Prostate gland (tissue), 2 donors: ENCODE data around the gene DYNLT2B. TPM values are rescaled to one million over a fixed set of nuclear protein-coding genes. Genes with fewer than 3 reads are reported as not detected.

ENCODE experiments used
- DNase-seq: peaks from one replicate; pipeline ENCODE4 v3.0.0-alpha.2; 2019; ENCODE audit warnings: low spot score
- H3K27ac ChIP-seq, 2 donors: fragments of 200-600 bp; sonication (generic); 2 replicates each; pipeline ENCODE4 v1.5.1; 2017 to 2019
- H3K27me3 ChIP-seq: fragments of 200-600 bp; sonication (generic); replicated peaks from 2 replicates; pipeline ENCODE4 v1.5.1; 2019; ENCODE audit not compliant: insufficient read depth
- H3K36me3 ChIP-seq, 2 donors: fragments of 200-600 bp; sonication (generic); 1 replicate in 1 of 2; 2 replicates in 1 of 2; pipeline versions ENCODE4 v1.5.1 to v1.8.1; 2017 to 2019
- H3K4me1 ChIP-seq: fragments of 200-600 bp; sonication (generic); replicated peaks from 2 replicates; pipeline ENCODE4 v1.5.1; 2019
- H3K4me3 ChIP-seq, 2 donors: fragments of 200-600 bp; sonication (generic); 2 replicates each; pipeline ENCODE4 v1.5.1; 2017 to 2019
- H3K9me3 ChIP-seq: fragments of 200-600 bp; sonication (generic); 2 replicates; pipeline ENCODE4 v1.5.1; 2017
- POLR2A ChIP-seq: fragments of 450-650 bp; IDR thresholded peaks from one replicate; pipeline ENCODE4 v1.6.1; 2016; ENCODE audit warnings: antibody characterized with exemption, mild to moderate bottlenecking
- POLR2AphosphoS5 ChIP-seq: sonication (generic); formaldehyde crosslinking; IDR thresholded peaks from one replicate; pipeline ENCODE4 v1.6.1; 2017; ENCODE audit warnings: antibody characterized with exemption
- WGBS: methylation state at CpG from one replicate; pipeline ENCODE4 v1.1.5; 2018; 5-methylcytosine and 5-hydroxymethylcytosine counted together
- intact Hi-C: fragments of 100-400 bp; cut with DNase I; formaldehyde crosslinking; loops from one replicate; pipeline ENCODE4 v1.14.2; 2022
- total RNA-seq, 2 donors: library from RNA; depleted of rRNA; stranded (reverse); fragments of >200 nt; gene quantifications; one replicate each; pipeline ENCODE4 v1.1.0, GENCODE V29; 2016
- TF ChIP-seq, protein P1 (sequence below), 4 experiments: fragments of 200-600 bp in 2 of 4; fragments of 450-650 bp in 2 of 4; sonication (generic) in 2 of 4; IDR thresholded peaks; 1 replicate in 3 of 4; 2 replicates in 1 of 4; pipeline ENCODE4 v1.5.1; 2016 to 2019; ENCODE audit warnings: antibody characterized with exemption in 4 of 4, mild to moderate bottlenecking in 2 of 4, moderate library complexity in 2 of 4

Gene DYNLT2B
- total RNA-seq, 2 donors from 2014 or later = 6.5 to 15.3 TPM

DNA sequence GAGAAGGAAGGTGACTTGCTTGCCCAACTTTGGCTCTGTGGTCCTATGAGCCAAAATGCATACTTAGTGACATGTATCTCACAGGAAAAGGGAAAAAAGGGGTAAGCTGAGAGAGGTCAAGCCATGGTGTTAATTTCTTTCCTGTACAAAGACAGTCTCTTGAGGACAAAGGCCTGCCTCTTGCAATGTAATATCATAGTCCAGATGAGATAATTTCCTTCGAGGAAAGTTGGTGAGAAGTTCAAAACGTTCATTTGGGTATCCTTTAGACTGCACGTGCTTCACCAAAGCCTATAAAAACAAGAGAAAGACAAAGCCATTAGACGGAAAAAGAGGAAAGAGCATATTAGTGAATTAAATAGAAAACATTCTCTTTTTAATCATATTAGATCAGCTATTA lies 38.5 kb upstream of the DYNLT2B start:
- H3K4me3 ChIP-seq = no peak overlapping the region
- no peaks in the 10 kb centered on the region for H3K27me3 ChIP-seq
- peaks cover 0 to 11% of the 10 kb centered on the region in 2 donors for H3K36me3 ChIP-seq
- no peak overlapping the region for H3K27ac ChIP-seq
- no peak for TF ChIP-seq POLR2AphosphoS5
- TF ChIP-seq, protein P1, sequence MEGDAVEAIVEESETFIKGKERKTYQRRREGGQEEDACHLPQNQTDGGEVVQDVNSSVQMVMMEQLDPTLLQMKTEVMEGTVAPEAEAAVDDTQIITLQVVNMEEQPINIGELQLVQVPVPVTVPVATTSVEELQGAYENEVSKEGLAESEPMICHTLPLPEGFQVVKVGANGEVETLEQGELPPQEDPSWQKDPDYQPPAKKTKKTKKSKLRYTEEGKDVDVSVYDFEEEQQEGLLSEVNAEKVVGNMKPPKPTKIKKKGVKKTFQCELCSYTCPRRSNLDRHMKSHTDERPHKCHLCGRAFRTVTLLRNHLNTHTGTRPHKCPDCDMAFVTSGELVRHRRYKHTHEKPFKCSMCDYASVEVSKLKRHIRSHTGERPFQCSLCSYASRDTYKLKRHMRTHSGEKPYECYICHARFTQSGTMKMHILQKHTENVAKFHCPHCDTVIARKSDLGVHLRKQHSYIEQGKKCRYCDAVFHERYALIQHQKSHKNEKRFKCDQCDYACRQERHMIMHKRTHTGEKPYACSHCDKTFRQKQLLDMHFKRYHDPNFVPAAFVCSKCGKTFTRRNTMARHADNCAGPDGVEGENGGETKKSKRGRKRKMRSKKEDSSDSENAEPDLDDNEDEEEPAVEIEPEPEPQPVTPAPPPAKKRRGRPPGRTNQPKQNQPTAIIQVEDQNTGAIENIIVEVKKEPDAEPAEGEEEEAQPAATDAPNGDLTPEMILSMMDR (IDR thresholded peaks at IDR 0.05) = no peak
- TF ChIP-seq POLR2A = no peak
- H3K4me1 ChIP-seq = no peaks in the 10 kb centered on the region
- intact Hi-C loops = no loop called here
- 68% methylated on average over 4 of the region's 4 CpGs for WGBS
- no peak for DNase-seq
- no peaks in the 10 kb centered on the region for H3K9me3 ChIP-seq

DNA sequence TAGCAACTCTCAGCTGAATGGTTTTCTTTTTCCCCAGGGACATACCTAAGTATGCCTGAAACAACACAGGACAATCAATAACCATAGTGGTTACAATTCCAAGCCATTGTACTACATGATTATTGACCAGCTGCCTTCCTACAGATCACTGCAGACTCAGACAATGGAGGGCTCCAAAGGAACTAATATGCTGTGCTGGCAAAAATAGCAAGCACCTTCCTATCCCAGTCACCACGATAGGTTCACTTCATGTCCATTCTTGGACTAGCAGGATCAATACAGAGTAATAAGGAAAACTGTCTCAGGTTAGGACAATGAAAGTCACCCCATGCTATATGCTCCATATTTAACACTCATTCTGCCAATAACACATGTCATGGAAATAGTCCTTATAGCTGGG lies 37.6 kb upstream of the DYNLT2B start:
- Histone ChIP-seq H3K4me3 (no peak overlapping the region), H3K27me3 (no peaks in the 10 kb centered on the region), H3K27ac (no peak overlapping the region), H3K9me3 (no peaks in the 10 kb centered on the region), H3K36me3 (peaks cover 0 to 11% of the 10 kb centered on the region in 2 donors), H3K4me1 (no peaks in the 10 kb centered on the region)
- 96% methylated on average over 1 of the region's 1 CpG for WGBS
- no peak for TF ChIP-seq POLR2A
- TF ChIP-seq, protein P1 (IDR thresholded peaks at IDR 0.05) = no peak
- TF ChIP-seq POLR2AphosphoS5 = no peak
- no peak for DNase-seq
- intact Hi-C loops = no loop called here

DNA sequence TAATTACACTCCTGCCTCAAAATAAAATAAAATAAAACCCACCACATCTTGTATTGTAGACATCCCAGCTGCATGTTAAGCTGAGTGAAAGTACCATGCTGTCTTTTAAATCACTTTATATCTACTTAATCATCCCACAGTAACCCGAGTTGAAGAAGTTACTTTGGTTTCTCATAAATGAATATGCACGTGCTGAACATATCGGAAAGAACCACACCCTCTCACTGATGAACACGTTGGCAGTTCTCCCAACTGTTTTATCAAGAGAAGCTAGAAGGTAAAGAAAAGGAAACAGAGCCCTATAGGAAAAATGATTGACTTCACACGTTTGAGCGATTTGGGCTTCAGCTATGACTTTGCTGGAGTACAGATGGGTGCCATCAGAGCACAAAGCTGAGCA lies 36.1 kb upstream of the DYNLT2B start:
- H3K27ac ChIP-seq = no peak overlapping the region
- WGBS = 84% methylated on average over 6 of the region's 6 CpGs

DNA sequence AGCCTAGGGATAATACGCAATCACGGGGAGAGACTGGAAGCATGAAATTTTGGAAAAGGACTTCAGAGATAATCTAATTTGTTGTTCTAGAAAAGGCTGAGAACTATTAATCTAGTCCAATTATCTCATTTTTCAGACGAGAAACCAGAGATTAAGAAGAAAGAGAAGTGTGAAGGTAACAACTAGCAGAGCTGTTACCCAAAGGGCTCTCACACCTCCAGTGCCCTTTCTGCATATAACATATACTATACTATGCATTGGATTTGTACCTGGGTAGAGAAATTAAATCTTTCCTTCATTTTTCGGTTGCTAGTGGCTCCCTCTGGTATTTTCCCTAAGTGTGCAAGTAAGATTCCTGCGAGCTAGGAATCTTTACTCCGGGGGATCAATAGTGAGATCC lies 33.5 kb upstream of the DYNLT2B start:
- H3K4me3 ChIP-seq = no peak overlapping the region
- no peak overlapping the region for H3K27ac ChIP-seq
- no peaks in the 10 kb centered on the region for H3K27me3 ChIP-seq
- intact Hi-C loops = no loop called here
- TF ChIP-seq, protein P1 (IDR thresholded peaks at IDR 0.05) = no peak
- TF ChIP-seq POLR2AphosphoS5 = no peak
- TF ChIP-seq POLR2A = no peak
- H3K36me3 ChIP-seq = peaks cover 0 to 2% of the 10 kb centered on the region in 2 donors
- no peaks in the 10 kb centered on the region for H3K4me1 ChIP-seq
- H3K9me3 ChIP-seq = no peaks in the 10 kb centered on the region
- DNase-seq = no peak
- WGBS = 74% methylated on average over 6 of the region's 6 CpGs

More for the DNA sequence above, 36.1 kb upstream of the DYNLT2B start:
- no peak for DNase-seq
- TF ChIP-seq, protein P1 (IDR thresholded peaks at IDR 0.05) = no peak
- no peak for TF ChIP-seq POLR2A
- TF ChIP-seq POLR2AphosphoS5 = no peak
- intact Hi-C loops = no loop called here
- Histone ChIP-seq H3K9me3 (no peaks in the 10 kb centered on the region), H3K4me1 (no peaks in the 10 kb centered on the region), H3K27me3 (no peaks in the 10 kb centered on the region), H3K4me3 (no peak overlapping the region), H3K36me3 (peaks cover 0 to 11% of the 10 kb centered on the region in 2 donors)

DNA sequence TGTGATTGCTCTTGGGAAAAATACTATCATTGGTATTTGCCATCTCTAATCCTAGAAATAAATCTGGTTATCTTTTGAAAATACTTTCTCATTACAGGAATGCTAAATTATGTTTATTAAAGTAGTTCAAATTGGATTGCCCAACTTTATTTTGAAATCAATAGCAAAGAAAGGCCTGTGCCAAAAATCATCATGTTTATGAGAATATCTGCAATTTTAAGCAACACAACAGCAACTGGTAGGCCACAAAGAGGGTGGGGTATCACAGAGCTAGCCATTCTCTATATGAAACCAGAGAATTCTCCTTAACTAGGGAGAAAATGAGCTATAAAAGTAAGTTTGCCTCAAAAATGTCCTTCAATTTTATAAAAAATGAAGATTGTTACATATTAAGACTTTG lies 32.0 kb upstream of the DYNLT2B start:
- intact Hi-C loops = no loop called here
- no peaks in the 10 kb centered on the region for H3K9me3 ChIP-seq
- H3K27ac ChIP-seq = no peak overlapping the region
- no peak overlapping the region for H3K4me3 ChIP-seq
- TF ChIP-seq POLR2AphosphoS5 = no peak
- TF ChIP-seq, protein P1 (IDR thresholded peaks at IDR 0.05) = no peak
- TF ChIP-seq POLR2A = no peak
- no peak for DNase-seq
- no peaks in the 10 kb centered on the region for H3K4me1 ChIP-seq
- no peaks in the 10 kb centered on the region for H3K36me3 ChIP-seq
- no peaks in the 10 kb centered on the region for H3K27me3 ChIP-seq
